Activated CD8-positive, alpha-beta T cell treated with anti-CD3 and anti-CD28 coated beads for 36 hours (primary cell): ENCODE data around the gene SFXN5. TPM values are rescaled to one million over a fixed set of nuclear protein-coding genes. Genes with fewer than 3 reads are reported as not detected.

ENCODE experiments used
- ATAC-seq: fragments of 200-7000 bp; cut with Tn5 transposase; one replicate; pipeline ENCODE4 v1.10.0; 2021; ENCODE audit warnings: mild to moderate bottlenecking, moderate library complexity
- CTCF ChIA-PET: fragments of 350-600 bp; sonication (Branson Sonifier 250); formaldehyde crosslinking; loops from one replicate; lab custom pipeline; 2021; ENCODE audit warnings: antibody characterized with exemption; lab: Charles Lee
- POLR2A ChIA-PET: fragments of 350-600 bp; sonication (Branson Sonifier 250); formaldehyde crosslinking; loops from one replicate; lab custom pipeline; 2021; ENCODE audit warnings: antibody characterized with exemption; lab: Charles Lee
- DNase-seq: peaks from one replicate; pipeline ENCODE4 v3.0.0-alpha.2; 2020
- H3K27ac Mint-ChIP-seq: one replicate; pipeline ENCODE4 v1.8.0; 2021; ENCODE audit warnings: mild to moderate bottlenecking, mixed read lengths
- H3K27me3 Mint-ChIP-seq: one replicate; pipeline ENCODE4 v1.8.0; 2021; ENCODE audit warnings: mixed read lengths
- H3K36me3 Mint-ChIP-seq: one replicate; pipeline ENCODE4 v1.8.0; 2021; ENCODE audit warnings: low read depth, mixed read lengths
- H3K4me1 Mint-ChIP-seq: one replicate; pipeline ENCODE4 v1.8.0; 2021; ENCODE audit warnings: low read depth, mixed read lengths
- H3K4me3 Mint-ChIP-seq: one replicate; pipeline ENCODE4 v1.8.0; 2021; ENCODE audit warnings: mild to moderate bottlenecking, moderate library complexity, mixed read lengths
- H3K9me3 Mint-ChIP-seq: one replicate; pipeline ENCODE4 v1.8.0; 2021; ENCODE audit warnings: mixed read lengths
- CTCF ChIP-seq: fragments of 200-600 bp; IDR thresholded peaks from one replicate; pipeline ENCODE4 v1.8.0; 2022; ENCODE audit warnings: antibody characterized with exemption, mild to moderate bottlenecking
- intact Hi-C: fragments of 100-400 bp; cut with micrococcal nuclease; formaldehyde crosslinking; loops from one replicate; pipeline ENCODE4 v1.10.0; 2022
- total RNA-seq, 2 experiments: library from RNA; stranded (reverse); gene quantifications; one replicate each; pipeline ENCODE4 v1.2.3, GENCODE V29; 2021

Gene SFXN5
- total RNA-seq, 2 experiments from 2014 or later, result 7.4 to 9.6 TPM

- Mint-ChIP-seq H3K4me3 (no peak overlapping the region), H3K27me3 (no peaks in the 10 kb centered on the region), H3K27ac (no peak overlapping the region), H3K9me3 (no peaks in the 10 kb centered on the region), H3K4me1 (no peaks in the 10 kb centered on the region), H3K36me3 (no peaks in the 10 kb centered on the region)
- no peak for TF ChIP-seq CTCF
- DNase-seq, result no peak
- ATAC-seq, result no peak
- intact Hi-C loops, result no loop called here
- CTCF ChIA-PET, result interaction anchor here (0.7 to 4.0 kb wide), 2 partner anchors 86 to 100 kb away, joined by 3 to 13 read pairs; no protein-coding TSS in a partner anchor
- POLR2A ChIA-PET, result interaction anchor here (1.5 kb wide), 1 partner anchor 85 kb away, joined by 3 read pairs; no protein-coding TSS in a partner anchor
Measured at GRCh38 chr2:73077424-73077795, 5.9 kb upstream of the SFXN5 start.

- H3K27ac Mint-ChIP-seq, result no peak overlapping the region
- H3K27me3 Mint-ChIP-seq, result no peaks in the 10 kb centered on the region
- CTCF ChIA-PET, result interaction anchor here (0.6 to 0.7 kb wide), 2 partner anchors 8 to 87 kb away, joined by 3 read pairs; no protein-coding TSS in a partner anchor
- no peak overlapping the region for H3K4me3 Mint-ChIP-seq
- no peaks in the 10 kb centered on the region for H3K9me3 Mint-ChIP-seq
- H3K36me3 Mint-ChIP-seq, result no peaks in the 10 kb centered on the region
- POLR2A ChIA-PET, result interaction anchor here (1.5 kb wide), 1 partner anchor 85 kb away, joined by 3 read pairs; no protein-coding TSS in a partner anchor
- DNase-seq, result no peak
- peaks cover 4% of the 10 kb centered on the region for H3K4me1 Mint-ChIP-seq
- TF ChIP-seq CTCF, result no peak
- intact Hi-C loops, result no loop called here
- ATAC-seq, result no peak
Measured at GRCh38 chr2:73076701-73077423, 5.3 kb upstream of the SFXN5 start.

GRCh38 chr2:73075477-73076373, 4.2 kb upstream of the SFXN5 start:
- no peaks in the 10 kb centered on the region for H3K9me3 Mint-ChIP-seq
- ChIA-PET CTCF (interaction anchor here (0.6 to 3.5 kb wide), 2 partner anchors 9 to 10 kb away, joined by 3 to 20 read pairs; no protein-coding TSS in a partner anchor), POLR2A (no interaction called here)
- intact Hi-C loops, result no loop called here
- H3K27ac Mint-ChIP-seq, result no peak overlapping the region
- H3K4me3 Mint-ChIP-seq, result no peak overlapping the region
- H3K27me3 Mint-ChIP-seq, result no peaks in the 10 kb centered on the region
- TF ChIP-seq CTCF, result no peak
- no peak for ATAC-seq
- no peak for DNase-seq
- H3K4me1 Mint-ChIP-seq, result peaks cover 4% of the 10 kb centered on the region
- no peaks in the 10 kb centered on the region for H3K36me3 Mint-ChIP-seq

- no peaks in the 10 kb centered on the region for H3K27me3 Mint-ChIP-seq
- H3K9me3 Mint-ChIP-seq, result no peaks in the 10 kb centered on the region
- H3K27ac Mint-ChIP-seq, result no peak overlapping the region
- ATAC-seq (no peak), DNase-seq (no peak)
- no peak overlapping the region for H3K4me3 Mint-ChIP-seq
- ChIA-PET CTCF (interaction anchor here (1.2 to 3.5 kb wide), 3 partner anchors 11 to 138 kb away, joined by 6 to 20 read pairs (median 9); no protein-coding TSS in a partner anchor), POLR2A (interaction anchor here (1.7 kb wide), 1 partner anchor 10 kb away, joined by 3 read pairs; no protein-coding TSS in a partner anchor)
- intact Hi-C loops, result no loop called here
- TF ChIP-seq CTCF, result no peak
- H3K36me3 Mint-ChIP-seq, result no peaks in the 10 kb centered on the region
- H3K4me1 Mint-ChIP-seq, result peaks cover 12% of the 10 kb centered on the region
Measured at GRCh38 chr2:73074110-73075069, 2.9 kb upstream of the SFXN5 start.
